NCI-H128 (cell line): ENCODE measurements around the gene IL31.

Experiments
- DNase-seq: peaks from one replicate; lab custom pipeline; 2025; ENCODE audit not compliant: unreplicated experiment; lab: John Stamatoyannopoulos, UW

The IL31 gene

DNA sequence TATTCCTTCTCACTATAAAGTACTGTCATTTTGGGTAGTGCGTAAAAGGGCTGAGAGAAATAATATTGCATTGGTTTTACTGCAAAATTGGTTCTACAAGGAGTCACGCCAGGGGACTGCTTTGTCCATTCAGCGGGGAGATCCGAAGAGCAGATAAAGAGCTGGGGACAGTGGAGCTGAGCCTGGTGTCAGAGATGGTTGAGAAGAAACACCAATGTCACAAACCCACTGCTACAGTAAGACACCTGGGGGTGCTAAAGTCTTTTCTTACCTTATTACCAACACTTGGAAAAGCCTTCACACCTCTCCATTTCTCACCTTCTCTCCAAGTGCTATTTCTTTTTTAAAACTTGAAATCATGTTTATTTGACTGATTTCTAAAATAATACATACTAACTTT lies 14.1 kb downstream of the IL31 start:
- DNase-seq, result no peak

DNA sequence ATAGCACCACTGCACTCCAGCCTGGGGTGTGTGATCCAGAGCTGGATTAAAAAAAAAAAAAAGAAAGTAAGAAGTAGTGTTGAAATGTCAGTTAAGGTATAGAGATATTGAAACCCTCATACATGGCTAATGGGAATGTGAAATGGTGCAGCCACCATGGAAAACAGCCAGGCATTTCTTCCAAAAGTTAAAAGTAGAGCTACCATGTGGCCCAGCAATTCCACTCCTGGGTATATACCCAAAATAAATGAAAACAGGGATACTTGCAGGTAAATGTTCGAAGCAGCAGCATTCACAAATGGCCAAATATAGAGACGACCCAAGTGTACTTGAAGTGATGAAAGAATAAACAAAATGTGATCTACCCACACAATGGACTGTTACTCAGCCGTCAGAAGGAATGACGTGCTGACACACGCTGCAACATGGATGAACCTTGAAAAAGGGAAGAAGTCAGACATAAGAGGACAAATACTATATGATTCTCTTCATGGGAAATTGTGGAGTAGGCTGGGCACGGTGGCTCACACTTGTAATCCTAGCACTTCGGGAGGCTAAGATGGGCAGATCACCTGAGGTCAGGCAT lies 15.2 kb downstream of the IL31 start:
- no peak for DNase-seq

DNA sequence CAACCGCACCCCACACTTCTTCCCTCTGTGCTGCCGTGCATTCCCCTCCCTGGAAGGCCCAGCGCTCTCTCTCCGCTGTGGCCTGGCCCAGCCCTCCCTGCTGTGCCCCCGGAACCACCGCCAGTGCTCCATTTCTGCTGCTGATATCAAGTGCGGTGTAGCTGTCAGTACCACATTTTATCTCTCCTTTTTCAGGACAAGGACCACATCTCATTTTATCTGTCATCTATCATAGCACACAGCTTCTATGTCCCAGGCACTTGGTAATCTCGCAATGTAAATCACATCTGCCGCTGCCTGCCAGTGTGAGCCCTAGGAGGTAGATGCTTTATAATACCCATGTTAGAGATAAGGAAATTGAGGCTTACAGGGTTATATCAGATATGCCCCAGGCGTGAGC lies 18.3 kb downstream of the IL31 start:
- no peak for DNase-seq

DNA sequence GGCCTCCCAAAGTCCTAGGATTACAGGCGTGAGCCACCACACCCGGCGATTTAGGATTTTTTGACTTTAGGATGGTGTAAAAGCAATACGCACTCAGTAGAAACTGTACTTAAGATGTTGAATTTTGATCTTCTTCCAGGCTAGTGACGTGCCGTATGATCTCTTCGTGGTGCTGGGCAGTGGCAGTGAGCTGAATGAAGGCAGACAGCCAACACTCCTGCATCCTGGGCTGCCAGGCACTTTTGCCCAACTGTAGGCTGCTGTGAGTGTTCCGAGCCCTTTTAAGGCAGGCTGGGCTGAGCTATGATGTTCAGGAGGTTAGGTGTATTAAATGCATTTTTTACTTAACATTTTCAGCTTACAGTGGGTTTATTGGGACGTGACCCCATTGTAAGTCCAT lies 21.3 kb downstream of the IL31 start:
- DNase-seq, result no peak

DNA sequence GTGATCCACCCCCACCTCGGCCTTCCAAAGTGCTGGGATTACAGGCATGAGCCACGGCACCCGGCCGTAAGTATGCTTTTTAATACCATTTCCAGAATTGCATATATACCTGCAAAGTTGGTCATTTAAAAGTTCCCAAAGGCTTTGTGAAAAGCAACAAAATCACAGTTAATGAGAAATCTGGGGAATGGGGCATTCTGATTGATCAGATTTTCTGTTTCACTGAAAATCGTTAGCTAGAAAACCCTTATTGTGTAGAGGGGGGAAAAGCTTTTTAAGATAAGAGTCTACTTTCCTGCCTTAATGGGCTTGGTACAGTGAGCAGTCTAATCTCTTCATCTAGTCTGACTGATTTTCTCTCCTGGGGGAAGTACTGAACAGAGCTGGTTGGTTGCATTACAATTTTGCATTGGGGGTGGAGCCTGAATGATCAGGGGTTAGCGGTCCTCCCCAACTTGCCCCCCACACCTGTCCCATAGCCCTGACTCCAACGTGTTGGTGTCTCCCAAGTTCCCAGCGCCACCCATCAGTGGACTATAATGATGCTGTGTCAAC lies 23.8 kb downstream of the IL31 start:
- DNase-seq, result no peak

DNA sequence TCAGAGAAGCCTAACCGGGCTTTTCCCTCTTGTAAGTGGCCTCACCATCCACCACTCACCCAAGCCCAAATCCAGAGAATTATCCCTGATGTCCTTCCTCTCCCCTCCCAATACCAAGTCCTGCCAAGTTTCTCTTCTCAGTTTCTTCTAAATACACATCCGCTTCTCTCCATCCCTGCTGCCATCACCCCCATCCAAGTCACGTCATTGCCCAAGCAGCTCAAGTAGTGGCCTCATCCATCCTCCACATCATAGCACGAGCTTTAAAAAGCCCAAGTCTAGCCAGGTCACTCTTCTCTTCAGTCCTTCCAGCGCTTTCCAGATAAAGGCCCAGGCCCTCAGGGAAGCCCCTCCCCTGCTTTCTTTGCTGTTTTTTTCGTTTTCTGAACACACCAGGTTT lies 25.4 kb downstream of the IL31 start:
- no peak for DNase-seq

DNA sequence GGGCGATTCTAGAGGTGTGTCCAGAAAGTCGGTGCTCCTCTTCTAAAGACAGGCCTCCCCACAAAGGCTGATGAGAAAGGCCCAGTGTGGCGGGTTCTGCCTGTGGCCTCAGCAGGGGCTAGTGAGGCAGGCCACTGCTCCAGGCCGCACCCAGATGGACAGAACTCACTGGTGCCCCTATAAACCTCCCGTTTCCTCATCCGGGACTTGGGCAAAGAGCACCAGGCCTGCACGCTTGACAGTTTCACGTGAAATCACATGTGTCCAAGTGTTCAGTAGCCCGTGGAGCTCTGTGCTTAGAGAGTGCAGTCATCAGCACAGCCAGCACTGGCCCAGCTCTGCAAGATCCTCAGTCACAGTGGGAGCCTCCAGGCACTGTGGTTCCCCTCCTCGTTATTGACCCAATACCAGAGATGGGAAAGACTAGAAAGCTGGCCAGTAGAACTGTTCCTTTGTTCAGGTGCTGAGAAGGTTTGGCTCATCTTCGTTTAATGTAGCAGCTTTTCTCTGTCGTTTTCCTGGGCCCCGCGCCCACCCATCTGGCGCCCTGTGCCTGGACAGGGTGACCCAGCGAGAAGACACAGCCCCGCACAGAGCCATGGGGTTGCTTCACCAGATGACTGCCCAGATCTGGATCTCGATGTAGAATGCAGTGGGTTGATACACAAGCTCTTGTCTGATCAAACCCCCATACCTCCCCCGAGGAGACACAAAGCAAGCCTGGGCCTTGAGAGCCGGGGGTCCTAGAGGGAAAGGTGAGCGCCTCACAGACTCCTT lies 26.3 kb downstream of the IL31 start:
- DNase-seq, result no peak

DNA sequence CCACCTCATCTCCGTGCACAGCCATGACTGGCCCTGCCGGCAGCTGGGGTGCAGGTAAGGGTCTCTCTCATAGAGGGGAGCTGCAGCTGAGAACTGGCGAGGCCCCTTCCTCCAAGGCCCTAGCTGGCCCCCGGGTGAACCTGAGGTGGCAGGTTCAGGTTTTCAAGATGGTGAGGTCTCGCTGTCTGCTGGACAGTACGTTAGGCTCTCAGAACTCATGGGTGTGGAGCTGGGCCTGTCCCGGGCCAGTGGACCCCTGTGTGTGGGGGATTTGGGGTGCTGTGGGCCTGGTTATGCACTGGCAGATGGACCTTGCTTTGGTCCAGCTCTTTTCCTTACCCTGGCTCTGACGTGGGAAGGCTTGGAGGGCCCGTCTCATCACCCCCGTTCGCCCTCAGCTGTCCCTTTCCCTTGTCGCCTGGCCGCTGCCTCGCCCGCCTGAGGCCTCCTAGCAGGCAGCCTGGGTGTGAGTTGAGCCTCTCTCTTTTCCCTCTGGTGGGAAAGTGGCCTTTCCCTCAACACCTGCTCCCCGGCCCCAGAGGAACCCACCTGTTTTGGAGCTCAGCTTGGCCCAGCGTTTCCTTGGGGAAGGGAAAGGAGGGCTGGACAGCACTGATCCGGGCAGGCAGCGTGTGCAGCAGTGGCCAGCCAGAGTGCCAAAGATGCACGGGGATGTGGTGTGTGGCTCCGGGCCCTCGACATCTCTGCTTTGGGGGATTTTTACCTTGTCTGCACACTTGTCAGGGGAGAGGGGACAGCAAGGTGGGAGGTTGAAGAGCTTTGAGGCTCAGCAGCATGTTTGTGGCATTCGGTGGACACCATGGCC lies 28.3 kb downstream of the IL31 start:
- no peak for DNase-seq

DNA sequence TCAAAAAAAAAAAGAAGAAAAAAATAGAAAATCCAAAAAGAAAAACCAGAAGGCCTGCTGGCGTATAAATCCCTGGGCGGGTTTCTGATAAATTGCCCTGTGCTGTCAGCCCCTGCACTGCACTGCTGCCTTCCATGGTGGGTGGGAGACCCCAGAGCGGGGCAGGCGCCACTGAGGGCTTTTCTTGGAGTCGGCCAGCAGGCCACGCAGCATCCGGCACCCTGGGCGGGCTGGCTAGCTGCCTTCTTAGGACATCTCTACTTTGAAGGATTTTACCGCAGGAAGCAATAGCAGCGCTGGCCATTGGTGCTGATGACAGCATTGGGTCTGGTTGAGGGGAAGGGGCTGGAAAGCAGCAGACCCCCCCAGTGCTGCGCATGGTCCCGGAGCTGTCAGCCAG lies 29.1 kb downstream of the IL31 start:
- DNase-seq, result no peak

DNA sequence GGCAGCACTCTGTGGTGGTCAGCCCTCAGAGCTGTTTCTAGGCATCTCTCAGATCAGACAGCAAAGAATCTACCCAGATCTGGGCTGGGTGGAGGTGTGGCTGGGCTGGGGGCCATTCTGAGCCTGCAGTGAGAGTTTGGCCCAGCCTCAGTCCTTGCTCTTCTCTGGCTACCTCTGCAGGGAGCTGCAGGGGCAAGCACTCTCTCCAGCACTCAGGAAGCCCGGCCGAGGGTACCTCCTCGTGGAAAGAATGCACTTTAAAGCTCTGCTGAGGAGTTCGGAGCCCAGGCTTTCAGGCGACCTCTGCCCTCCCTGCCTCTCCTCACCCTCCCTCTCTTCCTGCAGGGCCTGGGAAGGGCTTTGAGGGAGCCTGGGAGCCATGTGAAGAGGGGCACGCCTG lies 31.2 kb downstream of the IL31 start:
- DNase-seq, result no peak

DNA sequence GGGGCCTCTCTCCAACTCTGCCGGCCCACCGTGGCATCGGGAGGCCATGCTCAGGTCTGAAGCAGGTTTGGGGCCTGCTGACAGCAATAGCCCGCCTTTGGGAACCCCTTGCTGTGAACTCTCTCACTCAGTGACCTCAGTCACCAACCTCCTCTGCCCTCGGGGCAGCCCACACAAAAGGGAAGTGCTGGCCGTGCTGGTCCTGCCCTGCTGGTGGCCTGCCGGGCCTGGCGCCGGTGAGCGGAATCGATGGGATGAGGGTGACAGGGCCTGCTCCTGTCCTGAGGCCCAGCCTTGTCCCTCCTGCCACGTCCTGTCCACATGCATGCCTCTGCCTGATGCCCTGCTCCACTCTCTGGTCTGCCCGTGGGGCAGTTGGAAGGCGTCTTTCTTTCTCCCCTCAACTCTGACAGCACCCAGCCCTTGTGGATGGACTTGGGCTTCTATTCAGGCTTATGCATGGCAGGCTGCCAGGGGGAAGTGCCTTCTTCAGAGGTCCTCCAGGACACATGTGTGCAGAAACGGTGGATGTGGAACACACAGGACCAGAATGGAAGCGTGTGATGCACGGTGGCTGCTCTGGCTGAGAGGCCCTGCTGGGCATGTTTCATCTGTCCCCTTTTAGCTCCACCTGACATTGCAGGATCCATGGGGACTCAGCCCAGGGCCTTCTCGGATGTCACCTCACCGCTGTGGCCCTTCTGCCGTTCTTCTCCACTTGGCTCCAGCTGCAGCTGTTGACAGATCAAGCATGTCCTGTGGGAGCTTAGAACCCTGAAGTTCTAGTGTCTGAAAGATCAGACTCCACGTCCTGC lies 31.9 kb downstream of the IL31 start:
- no peak for DNase-seq

DNA sequence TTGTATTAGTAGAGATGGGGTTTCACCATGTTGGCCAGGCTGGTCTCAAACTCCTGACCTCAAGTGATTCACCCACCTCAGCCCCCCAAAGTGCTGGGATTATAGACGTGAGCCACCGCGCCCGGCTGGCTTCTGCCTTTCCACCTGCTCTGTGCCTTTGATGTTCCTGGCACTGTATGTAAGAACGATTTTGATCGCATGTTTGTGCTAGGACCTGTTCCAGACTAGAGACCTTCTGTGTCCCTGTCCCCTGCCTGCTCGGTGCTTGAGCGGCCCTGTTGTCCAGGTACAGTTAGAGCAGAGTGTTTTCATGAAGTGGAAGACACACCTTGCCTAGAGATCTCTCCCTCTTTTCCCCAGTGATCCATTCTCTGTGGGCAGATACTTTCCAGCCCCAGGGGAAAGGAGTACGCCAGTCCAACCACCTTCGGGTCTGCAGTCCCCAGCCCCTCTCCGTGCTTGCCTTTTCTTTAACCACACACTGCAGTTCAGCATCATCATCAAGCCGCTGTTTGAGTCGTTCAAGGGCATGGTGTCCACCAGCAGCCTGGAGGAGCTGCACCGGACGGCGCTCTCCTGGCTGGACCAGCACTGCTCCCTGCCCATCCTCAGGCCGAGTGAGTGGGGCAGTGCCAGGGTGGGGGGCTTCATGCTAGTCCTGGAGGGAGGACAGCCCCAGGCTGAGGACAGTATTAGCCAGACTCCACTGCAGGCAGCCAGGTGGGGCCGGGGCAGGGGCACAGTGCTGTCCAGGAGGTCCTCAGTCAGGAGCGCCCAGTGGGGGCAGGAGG lies 33.4 kb downstream of the IL31 start:
- no peak for DNase-seq

DNA sequence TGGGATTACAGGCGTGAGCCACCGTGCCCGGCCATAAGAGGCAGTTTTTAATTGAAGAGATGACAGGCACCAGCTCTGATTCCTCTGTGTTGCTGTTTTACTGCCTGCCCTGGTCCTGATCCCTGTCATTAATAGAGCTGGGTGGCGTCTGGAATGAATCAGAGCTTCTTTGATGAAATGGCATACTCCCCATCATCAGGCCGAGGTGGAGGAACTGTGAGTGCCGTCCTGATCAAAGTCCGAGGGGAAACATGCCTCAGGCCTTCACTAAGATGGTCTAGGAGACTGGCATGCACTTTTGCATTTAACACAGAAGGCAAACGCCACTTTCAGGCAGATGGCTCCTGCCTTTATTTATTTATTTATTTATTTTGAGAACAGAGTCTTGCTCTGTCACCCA lies 34.1 kb downstream of the IL31 start:
- DNase-seq, result no peak

DNA sequence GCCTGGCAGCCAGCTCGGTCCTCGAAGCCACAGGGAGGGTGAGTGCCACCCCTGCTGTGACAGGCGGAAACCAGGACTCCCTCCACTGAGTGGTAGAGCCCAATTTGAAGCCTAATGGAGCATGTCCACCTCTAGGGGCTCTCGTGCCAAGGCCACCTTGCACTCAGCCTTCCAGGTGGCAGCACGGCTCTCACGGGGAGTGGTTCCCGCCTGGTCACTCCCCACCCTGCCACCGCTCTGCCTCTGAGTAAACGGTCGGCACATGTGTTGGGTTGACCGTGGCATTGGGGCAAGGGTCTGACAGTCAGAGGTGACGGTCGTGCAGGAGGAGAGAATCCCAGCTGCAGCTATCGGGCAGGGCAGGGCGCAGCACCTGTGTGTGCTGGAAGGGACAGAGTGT lies 34.8 kb downstream of the IL31 start:
- DNase-seq, result no peak

DNA sequence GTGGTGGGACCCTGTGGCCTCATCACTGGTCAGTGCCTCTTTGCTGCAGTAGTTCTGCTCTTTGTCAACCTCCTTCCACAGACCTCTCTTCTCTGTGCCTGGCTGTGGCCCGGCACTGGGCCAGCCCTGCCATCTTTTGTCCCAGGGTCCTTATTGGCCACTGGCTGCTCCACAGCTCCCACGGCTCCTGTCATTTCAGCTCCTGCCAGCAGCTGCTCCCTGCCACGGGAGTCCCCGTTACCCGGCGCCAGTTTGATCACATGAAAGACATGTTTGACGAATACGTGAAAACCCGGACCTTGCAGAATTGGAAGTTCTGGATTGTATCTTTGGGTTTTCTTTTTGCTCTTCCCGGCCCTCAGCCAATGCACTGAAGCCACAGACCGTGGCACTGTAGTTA lies 35.4 kb downstream of the IL31 start:
- no peak for DNase-seq

DNA sequence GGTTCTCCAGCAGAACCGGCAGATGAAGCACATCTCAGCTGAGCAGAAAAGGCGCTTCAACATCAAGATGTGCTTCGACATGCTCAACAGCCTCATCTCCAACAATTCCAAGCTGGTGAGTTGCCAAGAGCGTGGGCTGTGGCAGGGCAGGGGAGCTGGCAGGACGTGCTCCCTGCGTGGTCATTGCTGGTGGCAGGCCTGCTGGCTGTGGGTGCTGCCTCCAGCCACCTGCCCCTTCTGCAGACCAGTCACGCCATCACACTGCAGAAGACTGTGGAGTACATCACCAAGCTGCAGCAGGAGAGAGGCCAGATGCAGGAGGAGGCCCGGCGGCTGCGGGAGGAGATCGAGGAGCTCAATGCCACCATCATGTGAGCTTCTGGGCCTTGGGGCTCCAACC lies 35.8 kb downstream of the IL31 start:
- DNase-seq, result no peak

DNA sequence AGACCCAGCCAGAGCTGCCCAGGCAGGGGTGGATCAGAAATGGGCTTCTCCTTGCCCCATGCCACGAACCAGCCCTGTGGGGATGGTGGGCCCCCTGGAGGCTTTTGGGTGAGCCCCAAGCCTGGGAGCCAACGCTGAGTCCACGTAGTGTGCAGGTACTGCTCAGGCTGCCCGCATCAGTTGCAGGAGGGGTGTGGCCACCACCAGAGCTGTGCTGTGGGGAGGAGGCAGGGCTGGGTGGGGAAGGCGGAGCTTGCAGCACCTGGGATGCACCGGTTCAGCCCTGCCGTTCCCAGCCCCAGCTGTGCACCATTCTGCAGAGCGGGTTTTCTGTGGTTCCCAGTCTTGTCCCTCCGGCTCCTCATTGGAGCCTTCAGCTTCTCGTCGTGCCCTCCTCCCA lies 36.3 kb downstream of the IL31 start:
- no peak for DNase-seq

DNA sequence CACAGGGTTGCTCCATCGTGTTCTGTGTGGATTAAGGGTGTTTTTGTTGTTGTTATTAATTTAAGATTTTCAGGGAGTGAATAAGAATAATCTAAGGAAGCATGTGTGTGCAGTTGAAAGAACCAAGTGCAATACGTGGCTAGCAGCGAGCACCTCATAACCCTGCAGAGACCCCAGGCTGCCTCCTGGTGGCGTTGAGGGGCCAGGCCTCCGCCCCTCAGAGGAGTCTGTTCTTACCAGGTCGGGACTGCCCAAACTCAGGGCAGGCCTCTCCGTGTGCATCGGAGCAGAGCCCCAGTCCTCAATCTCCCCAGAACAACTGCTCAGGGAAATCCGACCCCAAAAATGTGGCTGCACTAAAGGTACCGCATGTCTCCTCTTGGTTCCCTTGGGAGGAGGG lies 36.8 kb downstream of the IL31 start:
- DNase-seq, result no peak

DNA sequence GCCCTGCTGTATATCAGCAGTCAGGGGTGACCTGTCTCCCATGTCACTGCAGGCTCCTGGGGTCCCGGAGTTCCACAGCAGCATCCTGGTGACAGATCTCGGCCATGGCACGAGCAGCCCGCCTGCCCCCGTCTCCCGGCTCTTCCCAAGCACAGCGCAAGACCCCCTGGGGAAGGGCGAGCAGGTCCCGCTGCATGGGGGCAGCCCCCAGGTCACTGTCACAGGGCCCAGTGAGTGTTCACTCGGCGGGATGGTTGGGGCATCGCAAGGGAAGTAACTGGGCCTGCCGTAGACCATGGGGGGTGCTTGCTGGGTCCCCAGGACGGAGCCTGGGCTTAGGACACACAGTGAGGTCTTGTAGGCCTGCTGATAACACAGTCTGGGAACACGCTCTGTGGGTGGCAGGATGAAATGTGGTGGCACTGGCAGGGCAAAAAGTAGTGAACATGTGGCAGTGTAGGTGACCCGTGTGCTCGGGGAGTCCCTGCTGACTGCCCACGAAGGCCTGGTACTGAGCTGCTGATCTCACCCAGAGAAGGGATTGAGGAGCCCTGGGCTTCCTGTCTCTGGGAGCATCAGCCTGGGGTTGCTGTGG lies 38.5 kb downstream of the IL31 start:
- DNase-seq, result no peak
